ENCODE measurements around the gene NEDD4L. TPM values are rescaled to one million over a fixed set of nuclear protein-coding genes. Genes with fewer than 3 reads are reported as not detected.

Gene NEDD4L
- total RNA-seq, 1 donor from 2014 or later = 209 TPM

DNA sequence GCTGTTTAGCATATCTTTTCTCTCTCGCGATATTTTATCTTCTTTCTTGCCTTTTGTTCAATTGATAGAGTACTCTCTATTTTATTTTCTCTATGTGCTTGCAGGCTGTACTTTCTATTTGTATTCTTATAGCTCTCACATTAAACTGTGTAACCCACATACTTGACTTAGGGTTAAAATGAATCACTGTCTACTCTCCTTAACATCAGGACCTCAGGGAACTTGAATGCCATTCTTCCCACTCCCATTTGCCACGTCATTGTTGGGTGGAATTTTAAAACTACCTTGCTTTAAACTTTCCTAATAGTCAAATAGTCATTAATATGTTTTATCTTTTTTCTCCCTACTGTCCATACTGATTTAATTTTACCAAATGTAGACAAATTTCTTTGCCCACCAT lies 315.2 kb downstream of the NEDD4L start:
- peaks cover 7% of the 10 kb centered on the region for H3K9me3 Mint-ChIP-seq (ENCODE audit: unreplicated experiment)
- H3K27me3 Mint-ChIP-seq (ENCODE audit: unreplicated experiment) = peaks cover 2% of the 10 kb centered on the region
- no peak for DNase-seq
- TF ChIP-seq, protein P1, sequence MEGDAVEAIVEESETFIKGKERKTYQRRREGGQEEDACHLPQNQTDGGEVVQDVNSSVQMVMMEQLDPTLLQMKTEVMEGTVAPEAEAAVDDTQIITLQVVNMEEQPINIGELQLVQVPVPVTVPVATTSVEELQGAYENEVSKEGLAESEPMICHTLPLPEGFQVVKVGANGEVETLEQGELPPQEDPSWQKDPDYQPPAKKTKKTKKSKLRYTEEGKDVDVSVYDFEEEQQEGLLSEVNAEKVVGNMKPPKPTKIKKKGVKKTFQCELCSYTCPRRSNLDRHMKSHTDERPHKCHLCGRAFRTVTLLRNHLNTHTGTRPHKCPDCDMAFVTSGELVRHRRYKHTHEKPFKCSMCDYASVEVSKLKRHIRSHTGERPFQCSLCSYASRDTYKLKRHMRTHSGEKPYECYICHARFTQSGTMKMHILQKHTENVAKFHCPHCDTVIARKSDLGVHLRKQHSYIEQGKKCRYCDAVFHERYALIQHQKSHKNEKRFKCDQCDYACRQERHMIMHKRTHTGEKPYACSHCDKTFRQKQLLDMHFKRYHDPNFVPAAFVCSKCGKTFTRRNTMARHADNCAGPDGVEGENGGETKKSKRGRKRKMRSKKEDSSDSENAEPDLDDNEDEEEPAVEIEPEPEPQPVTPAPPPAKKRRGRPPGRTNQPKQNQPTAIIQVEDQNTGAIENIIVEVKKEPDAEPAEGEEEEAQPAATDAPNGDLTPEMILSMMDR (IDR thresholded peaks at IDR 0.05; ENCODE audit: partially characterized antibody, unreplicated experiment) = no peak
- H3K4me3 Mint-ChIP-seq (ENCODE audit: unreplicated experiment) = no peak overlapping the region
- H3K27ac Mint-ChIP-seq (ENCODE audit: unreplicated experiment) = no peak overlapping the region
- H3K36me3 Mint-ChIP-seq (ENCODE audit: unreplicated experiment) = no peaks in the 10 kb centered on the region
- H3K4me1 Mint-ChIP-seq (ENCODE audit: low read depth, unreplicated experiment) = peaks cover 4% of the 10 kb centered on the region

DNA sequence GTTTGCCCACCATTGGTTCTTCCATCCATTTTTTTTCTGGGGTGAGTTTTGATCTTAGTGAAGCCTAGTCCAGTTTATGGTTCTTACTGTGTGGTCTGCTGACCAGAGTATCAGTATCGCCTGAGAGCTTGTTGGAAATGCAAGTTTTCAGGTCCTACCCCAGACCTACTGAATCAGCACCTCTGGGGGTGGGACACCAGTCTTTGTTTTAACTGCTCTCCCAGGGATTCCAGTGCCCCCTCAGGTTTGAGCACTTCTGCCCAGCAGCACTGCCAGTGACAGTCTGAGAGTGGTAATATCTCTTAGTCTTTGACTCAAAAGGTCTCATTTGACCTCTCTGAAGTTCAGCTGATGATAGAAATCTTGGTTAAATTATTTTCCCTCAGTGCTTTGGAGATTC lies 315.6 kb downstream of the NEDD4L start:
- H3K27me3 Mint-ChIP-seq (ENCODE audit: unreplicated experiment) = peaks cover under 1% of the 10 kb centered on the region
- TF ChIP-seq, protein P1 (IDR thresholded peaks at IDR 0.05; ENCODE audit: partially characterized antibody, unreplicated experiment) = no peak
- H3K4me1 Mint-ChIP-seq (ENCODE audit: low read depth, unreplicated experiment) = peaks cover 4% of the 10 kb centered on the region
- H3K27ac Mint-ChIP-seq (ENCODE audit: unreplicated experiment) = no peak overlapping the region
- no peak overlapping the region for H3K4me3 Mint-ChIP-seq (ENCODE audit: unreplicated experiment)
- H3K9me3 Mint-ChIP-seq (ENCODE audit: unreplicated experiment) = peaks cover 7% of the 10 kb centered on the region
- no peak for DNase-seq
- no peaks in the 10 kb centered on the region for H3K36me3 Mint-ChIP-seq (ENCODE audit: unreplicated experiment)

DNA sequence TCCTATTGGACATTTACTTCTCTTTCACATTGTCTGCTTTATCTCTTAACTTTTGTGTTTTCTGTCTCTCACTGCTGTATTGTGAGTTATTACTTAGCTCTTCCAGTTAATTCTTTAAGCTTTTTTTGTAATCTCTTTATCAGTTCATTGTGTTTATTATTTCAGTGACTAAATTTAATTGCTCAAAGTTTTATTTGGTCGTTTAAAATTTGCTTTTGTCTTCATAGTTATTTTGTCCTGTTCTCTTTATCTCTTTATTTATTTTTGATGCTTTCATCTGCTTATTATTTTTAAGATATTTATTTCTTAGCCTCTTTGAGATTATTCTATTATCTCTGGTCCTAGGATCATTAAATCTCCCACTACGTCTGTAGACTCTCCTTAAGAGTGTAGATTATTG lies 316.3 kb downstream of the NEDD4L start:
- Mint-ChIP-seq H3K4me3 (ENCODE audit: unreplicated experiment) (no peak overlapping the region), H3K9me3 (ENCODE audit: unreplicated experiment) (peaks cover 2% of the 10 kb centered on the region), H3K4me1 (ENCODE audit: low read depth, unreplicated experiment) (peaks cover 4% of the 10 kb centered on the region), H3K27me3 (ENCODE audit: unreplicated experiment) (no peaks in the 10 kb centered on the region), H3K27ac (ENCODE audit: unreplicated experiment) (no peak overlapping the region), H3K36me3 (ENCODE audit: unreplicated experiment) (no peaks in the 10 kb centered on the region)
- TF ChIP-seq, protein P1 (IDR thresholded peaks at IDR 0.05; ENCODE audit: partially characterized antibody, unreplicated experiment) = no peak
- no peak for DNase-seq

DNA sequence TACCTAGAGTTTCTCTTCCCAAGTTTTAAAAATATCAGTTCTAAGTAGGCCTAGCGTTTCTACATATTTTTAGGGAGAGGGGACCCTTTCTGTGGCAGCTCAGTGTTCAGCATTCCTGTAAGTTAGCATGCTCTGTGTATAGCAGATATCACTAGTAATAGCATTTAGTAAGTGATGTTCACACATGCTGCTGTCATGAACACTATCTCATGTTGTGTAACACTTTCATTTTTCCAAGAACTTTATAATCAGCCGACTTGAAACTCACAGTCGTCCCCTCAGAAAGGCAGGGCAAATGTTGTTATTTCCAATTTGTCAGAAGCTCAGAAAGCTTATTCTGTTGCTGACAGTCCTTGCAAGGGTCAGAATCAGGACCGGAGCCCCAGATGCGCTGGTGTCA lies 317.2 kb downstream of the NEDD4L start:
- Mint-ChIP-seq H3K27me3 (ENCODE audit: unreplicated experiment) (no peaks in the 10 kb centered on the region), H3K9me3 (ENCODE audit: unreplicated experiment) (peaks cover 2% of the 10 kb centered on the region), H3K4me3 (ENCODE audit: unreplicated experiment) (no peak overlapping the region), H3K4me1 (ENCODE audit: low read depth, unreplicated experiment) (peaks cover 4% of the 10 kb centered on the region), H3K36me3 (ENCODE audit: unreplicated experiment) (no peaks in the 10 kb centered on the region), H3K27ac (ENCODE audit: unreplicated experiment) (no peak overlapping the region)
- TF ChIP-seq, protein P1 (IDR thresholded peaks at IDR 0.05; ENCODE audit: partially characterized antibody, unreplicated experiment) = no peak
- DNase-seq = no peak

DNA sequence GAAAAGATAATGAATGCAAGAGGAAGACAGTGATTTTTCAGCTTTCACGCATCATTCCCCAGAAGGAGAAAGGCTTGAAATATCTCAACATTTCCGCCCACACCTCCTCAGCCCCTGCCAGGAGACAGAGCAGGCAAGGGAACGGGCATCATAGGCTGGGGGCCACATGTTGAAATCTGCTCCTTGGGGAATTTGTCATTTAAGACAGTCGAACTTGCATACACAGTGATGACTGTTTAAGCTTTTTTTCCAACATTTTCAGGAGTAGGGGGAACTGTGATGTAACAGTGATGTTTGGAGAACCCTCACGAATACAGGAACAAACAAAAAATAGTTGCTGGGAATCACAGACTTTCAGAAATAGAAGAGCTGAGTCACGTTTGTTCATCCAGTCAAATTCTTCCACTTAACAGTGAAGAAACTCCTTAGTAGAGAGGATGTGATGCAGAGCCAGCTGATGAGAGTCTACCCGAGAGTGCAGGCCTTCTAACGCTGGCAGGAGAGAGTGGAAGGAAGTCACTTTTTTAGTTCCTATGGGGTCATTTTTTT lies 318.1 kb downstream of the NEDD4L start:
- H3K36me3 Mint-ChIP-seq (ENCODE audit: unreplicated experiment) = no peaks in the 10 kb centered on the region
- H3K9me3 Mint-ChIP-seq (ENCODE audit: unreplicated experiment) = peaks cover 2% of the 10 kb centered on the region
- TF ChIP-seq, protein P1 (IDR thresholded peaks at IDR 0.05; ENCODE audit: partially characterized antibody, unreplicated experiment) = no peak
- no peak for DNase-seq
- H3K27me3 Mint-ChIP-seq (ENCODE audit: unreplicated experiment) = no peaks in the 10 kb centered on the region
- no peak overlapping the region for H3K27ac Mint-ChIP-seq (ENCODE audit: unreplicated experiment)
- H3K4me1 Mint-ChIP-seq (ENCODE audit: low read depth, unreplicated experiment) = peaks cover 4% of the 10 kb centered on the region
- no peak overlapping the region for H3K4me3 Mint-ChIP-seq (ENCODE audit: unreplicated experiment)
